GM12801 (cell line): ENCODE measurements around the gene ANKH.

Source experiments
- CTCF ChIP-seq: IDR thresholded peaks from one replicate; pipeline ENCODE4 v1.5.1; 2011; ENCODE audit warnings: control low read depth; ENCODE audit not compliant: insufficient read length; ENCODE audit errors: extremely low read depth

The ANKH gene

DNA sequence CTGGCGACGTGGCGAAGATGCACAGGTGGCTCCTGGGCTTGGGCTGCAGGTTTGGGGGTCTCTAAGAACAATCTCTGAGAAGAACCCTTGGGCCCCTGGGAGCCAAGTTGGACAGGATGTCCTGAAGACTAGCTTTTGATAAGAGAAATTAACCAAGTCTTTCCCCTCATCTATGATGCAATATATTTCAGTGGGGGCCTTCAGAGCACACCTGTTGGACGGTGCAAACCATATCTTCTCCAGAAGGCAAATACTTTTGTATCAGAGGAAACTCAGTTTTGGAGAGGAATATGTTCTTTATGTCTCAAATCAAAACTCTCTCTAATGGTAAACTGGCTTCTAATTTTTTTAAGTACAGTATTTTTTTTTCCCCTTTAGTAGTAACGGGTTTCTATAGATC lies 178.5 kb downstream of the ANKH start:
- no peak for TF ChIP-seq CTCF

DNA sequence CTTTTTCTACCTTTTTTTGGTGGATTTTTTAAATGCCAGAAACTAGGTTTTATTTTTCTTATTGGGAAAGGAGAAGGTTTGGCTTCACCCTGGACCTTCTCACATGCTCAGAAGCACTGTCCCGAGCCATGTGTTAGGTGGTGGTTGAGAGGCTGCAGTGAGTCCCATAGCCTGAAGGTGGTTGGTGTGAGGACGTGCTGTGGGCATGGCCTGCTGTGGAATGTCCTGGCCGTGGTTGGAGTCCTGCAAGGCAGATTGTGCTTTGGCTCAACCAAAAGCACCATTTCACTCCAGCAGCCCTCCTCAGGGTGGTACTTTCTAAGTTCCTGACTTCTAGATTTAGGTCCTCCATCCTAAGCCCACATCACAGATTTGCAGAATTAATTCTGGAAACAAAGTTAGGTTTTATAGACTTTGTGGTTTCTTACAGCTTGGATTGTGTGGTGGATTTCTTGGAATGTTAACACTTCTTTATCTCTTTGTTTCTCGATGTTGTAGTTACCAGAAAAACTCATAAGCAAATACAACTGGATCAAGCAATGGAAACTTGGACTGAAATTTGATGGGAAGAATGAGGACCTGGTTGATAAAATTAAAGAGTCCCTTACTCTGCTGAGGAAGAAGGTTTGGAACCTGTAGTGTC lies 184.4 kb downstream of the ANKH start:
- TF ChIP-seq CTCF: no peak

DNA sequence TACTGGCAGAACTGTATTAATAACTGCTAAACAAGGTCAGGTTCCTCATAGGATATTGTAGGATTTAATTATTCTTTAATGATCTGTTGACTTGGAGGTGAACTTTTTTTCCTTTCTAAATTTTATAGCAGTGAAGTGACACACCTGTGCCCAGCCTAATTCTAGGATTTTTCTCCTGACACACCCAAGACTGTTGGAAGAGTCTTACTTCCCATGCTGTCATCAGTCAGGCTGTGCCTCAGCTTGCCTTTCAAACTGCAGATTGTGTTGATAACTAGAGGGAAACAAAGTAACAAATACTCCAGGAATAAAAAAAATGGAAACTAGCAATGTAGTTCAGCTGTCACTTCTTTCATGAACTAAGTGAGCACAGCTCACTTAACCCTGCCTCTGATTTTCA lies 185.1 kb downstream of the ANKH start:
- no peak for TF ChIP-seq CTCF

- no peak for TF ChIP-seq CTCF
Observed at GRCh38 chr5:14685757-14686156, 185.8 kb downstream of the ANKH start.

DNA sequence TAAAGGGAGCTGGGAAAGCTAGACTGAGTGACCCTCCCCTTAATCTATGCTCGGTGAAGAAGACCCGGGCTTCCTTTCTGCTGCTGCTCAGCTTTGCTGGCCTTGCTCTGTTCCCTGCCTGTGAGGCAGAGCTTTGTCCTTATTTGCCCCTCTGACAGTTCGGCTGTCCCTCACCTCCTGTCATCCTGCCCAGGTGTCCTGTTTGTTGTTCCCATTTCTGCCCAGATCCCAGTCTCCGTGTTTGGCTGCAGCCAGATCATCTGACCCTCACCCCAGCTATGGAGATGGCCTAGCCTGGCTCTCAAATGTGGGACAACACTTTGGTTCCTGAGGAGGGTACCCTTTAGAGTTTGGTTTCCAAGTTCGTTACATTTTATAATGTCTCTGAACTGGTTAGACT lies 186.8 kb downstream of the ANKH start:
- TF ChIP-seq CTCF: no peak

DNA sequence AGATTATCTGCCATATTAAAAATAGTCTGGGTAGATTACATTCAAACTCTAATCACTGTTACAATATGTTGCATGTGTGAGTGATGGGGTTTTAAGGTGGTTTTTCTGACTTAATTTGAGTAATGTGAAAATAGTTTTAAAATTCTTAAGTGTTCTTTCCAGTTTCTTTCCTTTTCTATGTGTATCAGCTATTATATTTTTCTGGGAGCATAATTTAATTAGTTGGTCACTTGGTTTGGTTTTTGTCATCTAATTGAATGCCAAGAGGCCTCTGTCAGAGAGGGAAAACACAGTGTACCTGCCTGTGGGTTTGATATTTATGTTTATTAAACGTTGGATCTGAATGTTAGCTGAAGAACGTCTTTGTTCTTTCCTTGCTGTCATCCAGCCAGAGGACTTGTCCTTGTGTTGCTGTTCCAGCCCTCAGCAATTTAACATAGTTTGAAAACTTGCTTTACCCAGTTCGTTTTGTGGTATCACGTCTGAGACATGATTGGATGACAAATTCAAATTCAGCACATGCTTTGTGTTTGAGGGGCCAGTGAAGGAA lies 187.6 kb downstream of the ANKH start:
- TF ChIP-seq CTCF: no peak

- TF ChIP-seq CTCF: no peak
Observed at GRCh38 chr5:14681236-14681752, 190.3 kb downstream of the ANKH start.

DNA sequence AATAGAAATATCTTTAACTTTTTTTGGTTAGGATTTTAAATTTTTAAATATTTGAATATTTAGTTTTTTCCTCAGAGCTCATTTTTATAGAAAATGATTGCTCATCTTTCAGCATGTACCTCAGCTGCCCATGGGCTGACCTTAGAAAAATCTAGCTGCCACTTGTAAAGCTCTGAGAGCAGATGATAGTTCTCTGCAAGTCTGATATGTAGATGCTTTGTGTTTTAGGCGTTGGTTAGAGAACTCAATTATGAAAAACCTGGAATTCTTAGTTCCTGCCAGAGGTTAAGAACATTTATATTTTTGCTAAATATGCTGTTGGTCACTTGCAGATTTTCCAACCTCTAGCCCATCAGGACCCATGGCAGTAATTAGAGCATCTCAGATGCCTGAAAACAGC lies 192.0 kb downstream of the ANKH start:
- no peak for TF ChIP-seq CTCF
